SK-N-MC (cell line): ENCODE data around the gene C9orf152.
A peak's percentile ranks its signal among the peaks of the same experiment; 100 is the strongest.

Experiments
- DNase-seq: peaks from one replicate; pipeline ENCODE4 v3.0.0-alpha.2; 2011; ENCODE audit warnings: low read depth, low spot score
- H3K27ac ChIP-seq: fragments of 200-600 bp; sonication (generic); 2 replicates; pipeline ENCODE4 v1.5.1; 2016; ENCODE audit warnings: mixed run types
- H3K36me3 ChIP-seq: fragments of 200-600 bp; sonication (generic); 2 replicates; pipeline ENCODE4 v1.6.1; 2017; ENCODE audit warnings: antibody characterized with exemption, low read length, mixed read lengths; ENCODE audit not compliant: insufficient read depth
- H3K4me3 ChIP-seq: fragments of 200-600 bp; sonication (generic); 2 replicates; pipeline ENCODE4 v1.5.1; 2016
- H3K9ac ChIP-seq: fragments of 200-600 bp; sonication (generic); 2 replicates; pipeline ENCODE4 v1.8.0; 2017; ENCODE audit warnings: mixed run types, mixed read lengths; ENCODE audit not compliant: insufficient read length
- H3K9me3 ChIP-seq: fragments of 200-600 bp; sonication (generic); 2 replicates; pipeline ENCODE4 v1.6.1; 2017; ENCODE audit warnings: low read depth, mild to moderate bottlenecking, antibody characterized with exemption, low read length, moderate library complexity, mixed read lengths
- EZH2 ChIP-seq: fragments of 200-600 bp; sonication (generic); IDR thresholded peaks from one replicate; pipeline ENCODE4 v1.6.1; 2017; ENCODE audit warnings: antibody characterized with exemption
- FOXP2 ChIP-seq: optimal IDR thresholded peaks from 2 replicates; pipeline ENCODE3; 2011; ENCODE audit warnings: mild to moderate bottlenecking, moderate library complexity; ENCODE audit not compliant: insufficient read depth; ENCODE audit errors: extremely low read length, control extremely low read depth
- POLR2AphosphoS5 ChIP-seq: IDR thresholded peaks from 2 replicates; pipeline ENCODE4 v1.6.1; 2012; ENCODE audit warnings: mild to moderate bottlenecking, low read depth, low read length, borderline replicate concordance

The C9orf152 gene

DNA sequence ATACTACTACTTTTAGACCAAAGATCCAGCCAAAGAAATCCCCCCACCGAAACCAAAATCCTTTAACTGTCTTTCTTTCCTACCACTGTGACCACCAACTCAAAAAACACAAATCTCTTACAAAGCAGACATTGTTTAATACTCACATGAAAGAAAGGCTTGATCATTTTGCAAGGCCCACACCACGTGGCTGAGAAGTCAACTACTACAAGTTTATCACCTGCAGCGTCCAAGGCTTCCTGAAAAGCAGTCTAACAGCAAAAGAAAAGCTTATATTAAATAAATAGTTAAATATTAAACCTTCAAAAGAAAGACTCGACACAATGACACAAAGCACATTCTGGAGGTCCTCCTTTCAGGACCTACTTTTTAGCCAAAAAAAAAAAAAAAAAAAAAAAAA lies 43.3 kb upstream of the C9orf152 start:
- Histone ChIP-seq H3K27ac (no peak overlapping the region), H3K4me3 (no peak overlapping the region), H3K36me3 (peaks cover 57% of the 10 kb centered on the region), H3K9ac (no peak overlapping the region), H3K9me3 (no peaks in the 10 kb centered on the region)
- TF ChIP-seq FOXP2 (no peak), EZH2 (no peak), POLR2AphosphoS5 (no peak)
- DNase-seq: no peak

DNA sequence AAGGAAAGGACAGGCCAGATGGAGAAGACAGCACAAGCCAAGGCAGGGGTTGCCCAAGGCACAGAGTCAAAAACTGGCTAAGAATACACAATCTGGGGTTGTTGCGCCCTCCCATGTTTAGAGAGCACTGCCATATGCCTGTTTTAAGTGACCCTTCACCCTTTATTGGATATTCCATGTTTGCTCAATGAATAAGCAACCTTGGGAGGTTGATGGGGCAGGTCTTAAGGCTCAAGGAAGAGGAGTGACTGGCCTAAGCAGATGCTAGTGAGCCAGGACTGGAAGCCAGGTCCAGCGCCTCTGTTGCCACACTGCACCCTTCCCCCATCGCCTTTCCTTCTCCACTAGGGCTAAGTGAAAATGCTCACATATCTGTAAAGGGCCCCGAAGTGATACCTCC lies 41.6 kb upstream of the C9orf152 start:
- no peak overlapping the region for H3K27ac ChIP-seq
- peaks cover 70% of the 10 kb centered on the region for H3K36me3 ChIP-seq
- TF ChIP-seq FOXP2 (no peak), POLR2AphosphoS5 (no peak), EZH2 (no peak)
- no peaks in the 10 kb centered on the region for H3K9me3 ChIP-seq
- DNase-seq: no peak
- no peak overlapping the region for H3K4me3 ChIP-seq
- H3K9ac ChIP-seq: no peak overlapping the region

DNA sequence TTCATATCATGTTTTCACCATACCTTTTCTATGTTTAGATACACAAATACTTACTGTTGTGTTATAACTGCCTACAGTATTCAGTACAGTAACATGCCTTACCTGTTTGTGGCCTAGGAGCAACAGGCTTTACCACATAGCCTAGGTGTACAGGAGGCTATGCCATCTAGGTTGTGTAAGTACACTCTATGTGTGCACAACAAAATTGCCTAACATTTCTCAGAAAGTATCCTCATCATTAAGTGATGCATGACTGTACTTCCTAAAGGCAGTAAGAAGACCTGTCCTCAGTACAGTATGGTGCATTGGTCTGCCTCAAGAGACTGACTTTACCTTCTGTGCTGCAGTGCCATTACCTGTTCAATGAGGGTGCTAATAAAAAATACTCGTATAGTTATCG lies 40.4 kb upstream of the C9orf152 start:
- H3K9ac ChIP-seq: no peak overlapping the region
- H3K27ac ChIP-seq: no peak overlapping the region
- H3K36me3 ChIP-seq: peaks cover 77% of the 10 kb centered on the region
- TF ChIP-seq FOXP2 (no peak), POLR2AphosphoS5 (no peak), EZH2 (no peak)
- H3K9me3 ChIP-seq: no peaks in the 10 kb centered on the region
- H3K4me3 ChIP-seq: no peak overlapping the region
- no peak for DNase-seq

DNA sequence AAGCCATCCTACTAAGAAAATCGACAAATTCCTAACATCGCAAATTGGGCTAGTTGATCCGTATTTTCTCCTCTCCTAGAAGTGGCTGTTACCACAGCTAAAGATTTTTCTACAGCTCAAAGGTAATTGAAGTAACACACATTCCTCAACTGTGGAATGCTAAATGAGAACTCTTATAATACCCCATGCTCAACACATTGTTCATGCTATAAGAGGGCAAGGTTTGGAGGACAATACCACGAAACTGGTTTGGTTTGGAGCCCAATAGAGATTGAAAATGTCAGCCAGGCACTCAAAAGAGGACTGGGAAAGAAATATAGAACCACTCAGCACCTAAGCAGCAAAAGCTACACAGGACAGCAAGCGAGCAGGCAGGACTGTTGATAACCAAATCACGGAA lies 38.3 kb upstream of the C9orf152 start:
- no peak for TF ChIP-seq FOXP2
- TF ChIP-seq POLR2AphosphoS5: no peak
- no peak for TF ChIP-seq EZH2
- no peak for DNase-seq
- H3K27ac ChIP-seq: no peak overlapping the region
- H3K9me3 ChIP-seq: no peaks in the 10 kb centered on the region
- H3K4me3 ChIP-seq: no peak overlapping the region
- H3K9ac ChIP-seq: no peak overlapping the region
- peaks cover 86% of the 10 kb centered on the region for H3K36me3 ChIP-seq

DNA sequence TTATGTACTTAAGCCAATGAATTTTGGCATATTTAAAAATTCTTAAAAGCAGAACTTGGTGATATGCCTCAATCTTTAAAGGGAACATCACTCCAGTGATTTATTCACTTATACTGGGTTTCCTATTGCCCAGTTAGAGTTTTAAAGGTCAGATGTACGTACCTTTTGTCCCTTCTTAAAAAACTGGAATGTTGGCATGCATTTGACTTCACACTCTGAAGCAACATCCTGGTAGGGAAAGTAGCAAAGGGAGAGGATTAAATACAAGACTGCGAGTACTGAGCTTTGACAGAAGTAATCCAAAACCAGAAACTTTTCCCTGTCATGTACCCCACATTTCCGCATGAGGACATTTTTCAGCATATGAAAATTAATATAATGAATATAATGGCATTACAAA lies 36.7 kb upstream of the C9orf152 start:
- Histone ChIP-seq H3K9me3 (no peaks in the 10 kb centered on the region), H3K27ac (0 out of 2 replicates have a peak overlapping the region, but pooled peaks have one; percentile 33), H3K4me3 (no peak overlapping the region), H3K36me3 (peaks cover 70% of the 10 kb centered on the region), H3K9ac (no peak overlapping the region)
- DNase-seq: no peak
- TF ChIP-seq FOXP2 (no peak), POLR2AphosphoS5 (no peak), EZH2 (no peak)

DNA sequence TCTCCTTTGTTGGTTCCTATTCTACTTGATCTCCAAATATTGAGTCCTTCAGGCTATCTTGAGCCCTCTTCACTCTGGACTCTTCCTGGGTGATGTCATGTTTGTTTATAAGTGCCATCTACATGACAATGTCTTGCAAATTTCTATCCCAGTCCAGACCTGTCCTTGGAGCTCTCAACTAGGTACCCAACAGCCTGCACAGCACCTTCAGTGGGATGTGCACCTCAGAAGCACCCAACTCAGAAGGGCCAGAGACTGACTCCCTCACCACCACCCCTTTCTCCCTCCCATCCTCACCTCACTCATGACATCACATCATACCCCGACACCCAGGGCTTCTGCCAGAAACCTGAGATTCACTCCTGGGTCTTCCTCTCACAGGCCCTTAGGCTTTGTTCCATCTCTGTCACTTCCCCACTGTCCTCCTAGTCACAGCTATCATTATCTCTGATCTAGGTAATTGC lies 33.9 kb upstream of the C9orf152 start:
- H3K27ac ChIP-seq: no peak overlapping the region
- no peak for DNase-seq
- no peak overlapping the region for H3K9ac ChIP-seq
- no peak overlapping the region for H3K4me3 ChIP-seq
- peaks cover 45% of the 10 kb centered on the region for H3K36me3 ChIP-seq
- no peaks in the 10 kb centered on the region for H3K9me3 ChIP-seq
- TF ChIP-seq FOXP2: no peak

DNA sequence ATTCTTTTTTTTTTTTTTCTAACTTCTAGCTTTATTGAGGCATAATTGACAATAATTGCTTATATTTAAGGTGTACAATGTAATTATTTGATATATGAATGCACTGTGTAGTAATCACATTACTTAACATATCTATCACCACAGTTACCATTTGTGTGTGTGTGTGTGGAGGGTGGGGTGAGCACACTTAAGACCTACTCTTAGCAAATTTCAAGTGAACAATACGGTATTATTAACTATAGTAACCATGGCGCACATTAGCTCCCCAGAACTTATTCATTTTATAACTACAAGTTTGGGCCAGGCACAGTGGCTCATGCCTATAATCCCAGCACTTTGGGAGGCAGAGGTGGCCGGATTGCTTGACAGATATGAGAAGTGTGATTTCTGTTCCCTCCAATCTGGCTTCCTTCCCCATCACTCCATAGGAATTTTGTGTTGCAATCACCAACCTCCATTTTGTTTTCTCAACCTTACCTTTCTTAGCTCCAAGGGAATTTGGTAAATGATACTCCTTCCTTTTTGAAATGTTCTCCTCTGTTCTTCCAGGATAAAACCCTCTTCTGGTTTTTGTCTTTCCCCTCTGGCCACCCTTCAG lies 33.4 kb upstream of the C9orf152 start:
- TF ChIP-seq EZH2 (no peak), POLR2AphosphoS5 (no peak), FOXP2 (no peak)

DNA sequence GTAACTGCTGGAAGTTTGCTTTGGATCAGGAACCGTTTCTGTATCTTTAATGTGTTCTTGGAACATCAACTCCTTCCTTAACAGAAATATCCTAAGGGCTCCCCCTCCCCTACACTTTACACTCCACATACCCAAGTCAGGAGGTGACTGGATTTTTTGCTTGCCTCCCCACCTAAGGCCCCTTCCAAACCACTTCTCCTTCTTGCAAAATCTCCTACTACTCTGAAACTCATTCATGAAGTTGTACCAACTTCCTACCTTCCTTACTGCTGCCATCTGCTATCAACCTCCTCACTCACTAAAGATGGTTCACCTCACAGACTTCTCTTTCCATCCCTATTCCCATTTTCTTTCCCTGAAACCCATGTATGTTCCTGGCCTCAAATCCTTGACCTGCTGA lies 32.2 kb upstream of the C9orf152 start:
- Histone ChIP-seq H3K9me3 (no peaks in the 10 kb centered on the region), H3K4me3 (no peak overlapping the region), H3K36me3 (peaks cover 32% of the 10 kb centered on the region), H3K27ac (no peak overlapping the region), H3K9ac (no peak overlapping the region)
- DNase-seq: no peak
- TF ChIP-seq POLR2AphosphoS5 (no peak), FOXP2 (no peak), EZH2 (no peak)

More for the DNA sequence above, 33.4 kb upstream of the C9orf152 start:
- H3K27ac ChIP-seq: no peak overlapping the region
- no peak for DNase-seq
- no peak overlapping the region for H3K4me3 ChIP-seq
- no peaks in the 10 kb centered on the region for H3K9me3 ChIP-seq
- H3K36me3 ChIP-seq: peaks cover 40% of the 10 kb centered on the region
- H3K9ac ChIP-seq: no peak overlapping the region

DNA sequence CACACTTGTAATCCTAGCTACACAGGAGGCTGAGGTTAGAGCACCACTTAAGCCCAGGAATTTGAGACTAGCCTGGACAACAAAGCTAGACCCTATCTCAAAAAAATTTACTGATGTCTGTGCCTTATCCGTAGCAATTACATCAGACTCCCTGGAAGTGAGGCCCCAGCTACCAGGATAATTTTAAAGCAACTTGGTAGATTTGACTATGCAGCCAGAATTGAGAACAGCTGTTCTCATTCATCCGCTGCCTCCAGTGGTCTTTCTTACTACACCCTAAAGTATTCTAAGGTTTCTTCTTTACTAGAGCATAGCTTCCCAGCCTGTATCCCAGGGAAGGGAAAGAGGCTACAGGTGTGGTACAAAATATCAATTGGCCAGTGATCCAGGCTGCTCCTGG lies 20.4 kb upstream of the C9orf152 start:
- H3K9ac ChIP-seq: no peak overlapping the region
- TF ChIP-seq POLR2AphosphoS5 (no peak), FOXP2 (no peak), EZH2 (no peak)
- H3K36me3 ChIP-seq: no peaks in the 10 kb centered on the region
- H3K4me3 ChIP-seq: no peak overlapping the region
- no peaks in the 10 kb centered on the region for H3K9me3 ChIP-seq
- H3K27ac ChIP-seq: no peak overlapping the region
- no peak for DNase-seq
